ENCODE results near the gene DDAH2.

- TF ChIP-seq, protein P1, sequence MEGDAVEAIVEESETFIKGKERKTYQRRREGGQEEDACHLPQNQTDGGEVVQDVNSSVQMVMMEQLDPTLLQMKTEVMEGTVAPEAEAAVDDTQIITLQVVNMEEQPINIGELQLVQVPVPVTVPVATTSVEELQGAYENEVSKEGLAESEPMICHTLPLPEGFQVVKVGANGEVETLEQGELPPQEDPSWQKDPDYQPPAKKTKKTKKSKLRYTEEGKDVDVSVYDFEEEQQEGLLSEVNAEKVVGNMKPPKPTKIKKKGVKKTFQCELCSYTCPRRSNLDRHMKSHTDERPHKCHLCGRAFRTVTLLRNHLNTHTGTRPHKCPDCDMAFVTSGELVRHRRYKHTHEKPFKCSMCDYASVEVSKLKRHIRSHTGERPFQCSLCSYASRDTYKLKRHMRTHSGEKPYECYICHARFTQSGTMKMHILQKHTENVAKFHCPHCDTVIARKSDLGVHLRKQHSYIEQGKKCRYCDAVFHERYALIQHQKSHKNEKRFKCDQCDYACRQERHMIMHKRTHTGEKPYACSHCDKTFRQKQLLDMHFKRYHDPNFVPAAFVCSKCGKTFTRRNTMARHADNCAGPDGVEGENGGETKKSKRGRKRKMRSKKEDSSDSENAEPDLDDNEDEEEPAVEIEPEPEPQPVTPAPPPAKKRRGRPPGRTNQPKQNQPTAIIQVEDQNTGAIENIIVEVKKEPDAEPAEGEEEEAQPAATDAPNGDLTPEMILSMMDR (IDR thresholded peaks at IDR 0.05): no peak
- TF ChIP-seq POLR2A (IDR thresholded peaks at IDR 0.05): no peak
Measured at GRCh38 chr6:31725502-31726350, 3.4 kb downstream of the DDAH2 start.
